Adrenal gland (tissue), 12 donors: Measurements from ENCODE around the gene RXFP3. TPM values are rescaled to one million over a fixed set of nuclear protein-coding genes. Genes with fewer than 3 reads are reported as not detected.

Experiments used
- DNase-seq, 7 donors: peaks; one replicate each; pipeline ENCODE4 v3.0.0-alpha.2; 2019 to 2020
- H3K27ac ChIP-seq, 5 donors: fragments of 200-600 bp; sonication (generic) in 4 of 5; 1 replicate in 3 of 5; 2 replicates in 2 of 5; pipeline versions ENCODE4 v1.5.1 to v1.8.0; 2016 to 2020; ENCODE audit warnings: mild to moderate bottlenecking in 1 of 5
- H3K27me3 ChIP-seq: fragments of 200-600 bp; 2 replicates; pipeline ENCODE4 v1.8.0; 2021
- H3K36me3 ChIP-seq, 2 donors: fragments of 200-600 bp; replicated peaks in 1 of 2; 1 replicate in 1 of 2; 2 replicates in 1 of 2; pipeline versions ENCODE4 v1.5.1 to v1.8.0; 2018 to 2022
- H3K4me1 ChIP-seq, 2 donors: fragments of 200-600 bp; replicated peaks in 1 of 2; 1 replicate in 1 of 2; 2 replicates in 1 of 2; pipeline versions ENCODE4 v1.5.1 to v1.8.0; 2018 to 2021
- H3K4me3 ChIP-seq, 4 donors: fragments of 200-600 bp; sonication (generic) in 3 of 4; one replicate each; pipeline ENCODE4 v1.5.1; 2016 to 2018
- H3K9me3 ChIP-seq, 3 donors: fragments of 200-600 bp; sonication (generic) in 1 of 3; replicated peaks in 1 of 3; 1 replicate in 2 of 3; 2 replicates in 1 of 3; pipeline versions ENCODE4 v1.5.1 to v1.8.0; 2016 to 2021
- CTCF ChIP-seq, 6 experiments: fragments of 450-650 bp in 4 of 6; fragments of 200-600 bp in 2 of 6; sonication (generic) in 1 of 6; IDR thresholded peaks; 1 replicate in 5 of 6; 2 replicates in 1 of 6; pipeline versions ENCODE4 v1.5.1 to v1.8.0; 2016 to 2021; ENCODE audit warnings: antibody characterized with exemption in 6 of 6, mild to moderate bottlenecking in 2 of 6, moderate library complexity in 1 of 6
- POLR2A ChIP-seq, 2 donors: fragments of 450-650 bp; IDR thresholded peaks; one replicate each; pipeline ENCODE4 v1.6.1; 2017; ENCODE audit warnings: antibody characterized with exemption in 2 of 2, mild to moderate bottlenecking in 2 of 2, moderate library complexity in 1 of 2
- WGBS, 4 donors: extraction: QIAGEN DNeasy Blood & Tissue Kit in 2 of 4; methylation state at CpG; one replicate each; pipeline versions ENCODE4 v1.1.5 to v1.1.7; 2013 to 2017; 5-methylcytosine and 5-hydroxymethylcytosine counted together
- intact Hi-C, 2 donors: fragments of 100-400 bp; cut with DNase I; formaldehyde crosslinking; loops; one replicate each; pipeline versions ENCODE4 v1.14.1 to v1.15.0; 2022 to 2023
- polyA plus RNA-seq, 3 donors: library from polyadenylated mRNA; stranded (reverse); fragments of 200-250 nt in 2 of 3; fragments of 350-450 nt in 1 of 3; fragmentation: Illumina TruSeq in 1 of 3; extraction: RNeasy Lipid Tissue Mini Kit (QIAGEN cat#74804) in 1 of 3; gene quantifications; one replicate each; pipeline ENCODE4 v1.2.3, GENCODE V29; 2013 to 2014
- small RNA-seq, 2 donors: library from RNA; depleted of rRNA; stranded (forward); fragments of <200 nt; gene quantifications; one replicate each; pipeline ENCODE3, GENCODE V24; 2016
- total RNA-seq, 9 donors: library from RNA; depleted of rRNA in 4 of 9; stranded (reverse); fragments of >200 nt in 4 of 9; fragments of 120-200 nt in 1 of 9; fragmentation: NEBNext Ultra II Directional in 1 of 9; extraction: Animal tissue kit (Norgen Biotek cat#: 25700) in 1 of 9; gene quantifications; one replicate each; pipeline versions ENCODE4 v1.1.0 to v1.2.4, GENCODE V29; 2013 to 2023
- donor health status: healthy with polysubstance abuse.
- donor health status: Bipolar disorder and iron deficiency.
- donor health status: DM: yes; HTN: yes; CAD: no.
- donor health status: DM: no; HTN: no; CAD: no.
- donor health status: DM: no; HTN: no; CAD: no.
- donor health status: DM: yes; HTN: yes; CAD: no.

The RXFP3 gene
- total and polyA plus RNA-seq, 12 donors: 0.14 to 9.7 (median 0.63) TPM; not detected in 4

GRCh38 chr5:33985447-33985846 is 49.3 kb downstream of the RXFP3 start:
- no peaks in the 10 kb centered on the region for H3K4me1 ChIP-seq
- H3K4me3 ChIP-seq: no peak overlapping the region
- DNase-seq: no peak
- intact Hi-C loops: no loop called here
- TF ChIP-seq POLR2A (IDR thresholded peaks at IDR 0.05) (no peak), CTCF (IDR thresholded peaks at IDR 0.05) (no peak)
- 93 to 96% (median 95%) methylated on average over 6 of the region's 6 CpGs for WGBS, 4 donors
- H3K36me3 ChIP-seq: peaks cover 0 to 22% of the 10 kb centered on the region in 2 donors
- no peaks in the 10 kb centered on the region for H3K9me3 ChIP-seq
- H3K27me3 ChIP-seq: no peaks in the 10 kb centered on the region
- no peak overlapping the region for H3K27ac ChIP-seq

Small RNA genes within 50 kb of the gene (small RNA-seq; reads per million reads assigned to genes)
- 0 reads per million in 2 donors for gene RNU6-923P

Other genes starting within 250 kb of the RXFP3 start
- 10 to 100 TPM in 7 of 9 donors, 1 to 10 TPM in 2; 2.1 to 76.1 (median 18.2) TPM for gene ADAMTS12, start 44.4 kb upstream of the RXFP3 start, total RNA-seq
- 1 to 10 TPM; 1.9 to 9.0 (median 5.1) TPM for gene ADAMTS12, start 44.4 kb upstream of the RXFP3 start, polyA plus RNA-seq
- gene SLC45A2, start 48.3 kb downstream of the RXFP3 start, total RNA-seq: under 1 TPM in 1 of 9 donors, not detected in 8; 0.44 TPM
- under 1 TPM in 2 of 3 donors, not detected in 1; 0.03 to 0.16 TPM for gene SLC45A2, start 48.3 kb downstream of the RXFP3 start, polyA plus RNA-seq
- 10 to 100 TPM; 17.3 to 46.5 (median 25.6) TPM for gene AMACR, start 71.7 kb downstream of the RXFP3 start, total RNA-seq
- gene AMACR, start 71.7 kb downstream of the RXFP3 start, polyA plus RNA-seq: 10 to 100 TPM in 1 of 3 donors, 1 to 10 TPM in 2; 9.2 to 26.1 (median 9.6) TPM
- gene C1QTNF3, start 106.8 kb downstream of the RXFP3 start, total RNA-seq: 1 to 10 TPM in 6 of 9 donors, under 1 TPM in 3; 0.42 to 6.2 (median 1.6) TPM
- gene C1QTNF3, start 106.8 kb downstream of the RXFP3 start, polyA plus RNA-seq: 10 to 100 TPM in 1 of 3 donors, 1 to 10 TPM in 2; 1.6 to 13.0 (median 5.9) TPM